Measurements from ENCODE around the gene ZNF24. TPM values are rescaled to one million over a fixed set of nuclear protein-coding genes. Genes with fewer than 3 reads are reported as not detected.

The ZNF24 gene
- total and polyA plus RNA-seq, 10 of the 15 experiments (the other 5 are each of a cell fraction or from before 2014, with no cell fraction given), result 13.6 to 41.7 (median 28.3) TPM

DNA sequence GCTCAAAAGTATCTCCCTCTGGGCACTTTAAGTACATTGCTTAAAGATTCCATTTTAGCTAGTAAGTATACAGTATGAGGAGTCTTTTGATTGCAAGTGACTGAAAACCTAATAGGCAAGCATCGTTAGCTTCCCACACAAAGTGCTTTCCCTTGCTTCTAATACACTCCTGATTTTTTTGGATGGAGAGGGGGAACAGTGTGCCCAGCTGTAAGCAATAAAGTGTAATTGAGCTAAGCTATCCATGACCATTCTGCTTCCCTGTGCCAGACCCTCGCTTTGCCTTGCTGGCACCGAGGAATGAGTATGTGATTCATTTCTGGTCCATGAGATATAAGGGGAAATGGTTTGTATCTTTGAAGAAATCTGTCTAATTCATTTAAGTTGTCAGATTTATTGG, 3.8 kb upstream of the ZNF24 start:
- FAIRE-seq, result no peak
- H4K20me1 ChIP-seq (ENCODE audit: control insufficient read depth, insufficient read depth), result no peaks in the 10 kb centered on the region
- no peak for DNase-seq (ENCODE audit: low read depth, low spot score)
- H3K79me2 ChIP-seq (ENCODE audit: control insufficient read depth, insufficient read depth, low read length), result peaks cover 16% of the 10 kb centered on the region
- SMC1A ChIA-PET (ENCODE audit: uncharacterized antibody, unreplicated experiment), result interaction anchor here (0.7 to 1.4 kb wide), 2 partner anchors 34 to 1112 kb away, joined by 4 to 5 read pairs; no protein-coding TSS in a partner anchor
- in situ Hi-C loops (cut with MboI) (loop anchor here (10.0 kb wide), 1 partner anchor 323 kb away; no protein-coding TSS in a partner anchor), intact Hi-C loops (cut with micrococcal nuclease; ENCODE audit: unreplicated experiment) (loop anchor here (10.0 kb wide), 1 partner anchor 303 kb away; the partner anchor contains the start of gene MAPRE2)
- peaks cover 7% of the 10 kb centered on the region; the same call in 1 of the 2 replicates for H3K4me1 ChIP-seq (ENCODE audit: control insufficient read depth, insufficient read depth, low read length)
- no peak overlapping the region for H3K4me3 ChIP-seq
- no peaks in the 10 kb centered on the region; the same call in 2 of the 3 replicates for H3K9me3 ChIP-seq (replicated peaks; ENCODE audit: control insufficient read depth, insufficient read depth, low read length)
- no peak overlapping the region for H3K27ac ChIP-seq (ENCODE audit: control insufficient read depth, insufficient read depth)
- H3K9ac ChIP-seq (ENCODE audit: control insufficient read depth, insufficient read depth, low read length), result no peak overlapping the region
- no peaks in the 10 kb centered on the region for H3K27me3 ChIP-seq (replicated peaks in 1 of 2; ENCODE audit: control insufficient read depth in 2 of 2, insufficient read depth in 2 of 2, low read length in 1 of 2)
- ATAC-seq, result no peak
- POLR2A ChIA-PET, result interaction anchor here (0.6 kb wide), 1 partner anchor 194 kb away, joined by 3 read pairs; no protein-coding TSS in a partner anchor
- 98% methylated on average over 3 of the region's 3 CpGs for WGBS (ENCODE audit: insufficient coverage, insufficient replicate concordance, low lambda C conversion rate, missing lambda C conversion rate)
- TF ChIP-seq ZSCAN29 (IDR thresholded peaks at IDR 0.05), result no peak
- TF ChIP-seq ZZZ3 (IDR thresholded peaks at IDR 0.05; ENCODE audit: control insufficient read depth, insufficient read length, low read depth), result no peak
- no peak for TF ChIP-seq JUND (IDR thresholded peaks at IDR 0.05; ENCODE audit: low read depth, low read length)
- TF ChIP-seq, protein P1, sequence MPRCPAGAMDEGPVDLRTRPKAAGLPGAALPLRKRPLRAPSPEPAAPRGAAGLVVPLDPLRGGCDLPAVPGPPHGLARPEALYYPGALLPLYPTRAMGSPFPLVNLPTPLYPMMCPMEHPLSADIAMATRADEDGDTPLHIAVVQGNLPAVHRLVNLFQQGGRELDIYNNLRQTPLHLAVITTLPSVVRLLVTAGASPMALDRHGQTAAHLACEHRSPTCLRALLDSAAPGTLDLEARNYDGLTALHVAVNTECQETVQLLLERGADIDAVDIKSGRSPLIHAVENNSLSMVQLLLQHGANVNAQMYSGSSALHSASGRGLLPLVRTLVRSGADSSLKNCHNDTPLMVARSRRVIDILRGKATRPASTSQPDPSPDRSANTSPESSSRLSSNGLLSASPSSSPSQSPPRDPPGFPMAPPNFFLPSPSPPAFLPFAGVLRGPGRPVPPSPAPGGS (IDR thresholded peaks at IDR 0.05; ENCODE audit: borderline replicate concordance, insufficient read depth, low read depth, low read length, poor library complexity, severe bottlenecking), result no peak
- TF ChIP-seq NFXL1 (IDR thresholded peaks at IDR 0.05; ENCODE audit: borderline replicate concordance), result no peak
- TF ChIP-seq POLR2AphosphoS5 (IDR thresholded peaks at IDR 0.05; ENCODE audit: low read length), result no peak
- TF ChIP-seq SMAD5 (IDR thresholded peaks at IDR 0.05; ENCODE audit: low read depth), result no peak
- no peak for TF ChIP-seq SMAD1 (IDR thresholded peaks at IDR 0.05; ENCODE audit: low read depth, partially characterized antibody)
- no peak for TF ChIP-seq EGR1 (IDR thresholded peaks at IDR 0.05; ENCODE audit: borderline replicate concordance in 1 of 2, low read depth in 2 of 2, low read length in 2 of 2)
- TF ChIP-seq TCF7 (IDR thresholded peaks at IDR 0.05; ENCODE audit: borderline replicate concordance), result no peak
- no peak for TF ChIP-seq KAT2A (conservative IDR thresholded peaks at IDR 0.05; ENCODE audit: control insufficient read depth, low read depth, low read length)
- TF ChIP-seq, protein P2, sequence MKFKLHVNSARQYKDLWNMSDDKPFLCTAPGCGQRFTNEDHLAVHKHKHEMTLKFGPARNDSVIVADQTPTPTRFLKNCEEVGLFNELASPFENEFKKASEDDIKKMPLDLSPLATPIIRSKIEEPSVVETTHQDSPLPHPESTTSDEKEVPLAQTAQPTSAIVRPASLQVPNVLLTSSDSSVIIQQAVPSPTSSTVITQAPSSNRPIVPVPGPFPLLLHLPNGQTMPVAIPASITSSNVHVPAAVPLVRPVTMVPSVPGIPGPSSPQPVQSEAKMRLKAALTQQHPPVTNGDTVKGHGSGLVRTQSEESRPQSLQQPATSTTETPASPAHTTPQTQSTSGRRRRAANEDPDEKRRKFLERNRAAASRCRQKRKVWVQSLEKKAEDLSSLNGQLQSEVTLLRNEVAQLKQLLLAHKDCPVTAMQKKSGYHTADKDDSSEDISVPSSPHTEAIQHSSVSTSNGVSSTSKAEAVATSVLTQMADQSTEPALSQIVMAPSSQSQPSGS (IDR thresholded peaks at IDR 0.05; ENCODE audit: low read length), result no peak
- no peak for TF ChIP-seq SREBF2 (IDR thresholded peaks at IDR 0.05; ENCODE audit: low read length)
- TF ChIP-seq, protein P3, sequence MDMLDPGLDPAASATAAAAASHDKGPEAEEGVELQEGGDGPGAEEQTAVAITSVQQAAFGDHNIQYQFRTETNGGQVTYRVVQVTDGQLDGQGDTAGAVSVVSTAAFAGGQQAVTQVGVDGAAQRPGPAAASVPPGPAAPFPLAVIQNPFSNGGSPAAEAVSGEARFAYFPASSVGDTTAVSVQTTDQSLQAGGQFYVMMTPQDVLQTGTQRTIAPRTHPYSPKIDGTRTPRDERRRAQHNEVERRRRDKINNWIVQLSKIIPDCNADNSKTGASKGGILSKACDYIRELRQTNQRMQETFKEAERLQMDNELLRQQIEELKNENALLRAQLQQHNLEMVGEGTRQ (IDR thresholded peaks at IDR 0.05; ENCODE audit: borderline replicate concordance, low read depth, low read length), result no peak
- no peak for TF ChIP-seq MEF2B (IDR thresholded peaks at IDR 0.05; ENCODE audit: partially characterized antibody, poor library complexity, severe bottlenecking)
- no peak for TF ChIP-seq MYC (IDR thresholded peaks at IDR 0.05; ENCODE audit: insufficient read depth, insufficient read length, insufficient replicate concordance, low read length, severe bottlenecking)
- TF ChIP-seq, protein P4, sequence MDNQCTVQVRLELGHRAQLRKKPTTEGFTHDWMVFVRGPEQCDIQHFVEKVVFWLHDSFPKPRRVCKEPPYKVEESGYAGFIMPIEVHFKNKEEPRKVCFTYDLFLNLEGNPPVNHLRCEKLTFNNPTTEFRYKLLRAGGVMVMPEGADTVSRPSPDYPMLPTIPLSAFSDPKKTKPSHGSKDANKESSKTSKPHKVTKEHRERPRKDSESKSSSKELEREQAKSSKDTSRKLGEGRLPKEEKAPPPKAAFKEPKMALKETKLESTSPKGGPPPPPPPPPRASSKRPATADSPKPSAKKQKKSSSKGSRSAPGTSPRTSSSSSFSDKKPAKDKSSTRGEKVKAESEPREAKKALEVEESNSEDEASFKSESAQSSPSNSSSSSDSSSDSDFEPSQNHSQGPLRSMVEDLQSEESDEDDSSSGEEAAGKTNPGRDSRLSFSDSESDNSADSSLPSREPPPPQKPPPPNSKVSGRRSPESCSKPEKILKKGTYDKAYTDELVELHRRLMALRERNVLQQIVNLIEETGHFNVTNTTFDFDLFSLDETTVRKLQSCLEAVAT (IDR thresholded peaks at IDR 0.05), result no peak
- no peak overlapping the region for H3K4me2 ChIP-seq (ENCODE audit: control insufficient read depth, insufficient read depth)
- BruUV-seq (replicated peaks), result no TSS peak
- no peak overlapping the region for H2AFZ ChIP-seq (ENCODE audit: control insufficient read depth, low read depth, low read length)
- no peaks in the 10 kb centered on the region for H3K36me3 ChIP-seq (ENCODE audit: control insufficient read depth in 2 of 2, insufficient read depth in 2 of 2, low read length in 1 of 2)
- RAD21 ChIA-PET (ENCODE audit: unreplicated experiment), result interaction anchor here (0.7 kb wide), 1 partner anchor 109 kb away, joined by 3 read pairs; no protein-coding TSS in a partner anchor
- CTCF ChIA-PET, result interaction anchor here (0.6 to 1.1 kb wide), 2 partner anchors 22 to 884 kb away, joined by 3 to 4 read pairs; no protein-coding TSS in a partner anchor
